ENCODE data around the gene SFTPD. TPM values are rescaled to one million over a fixed set of nuclear protein-coding genes. Genes with fewer than 3 reads are reported as not detected.

The SFTPD gene
- total and polyA plus RNA-seq, 10 donors = 0.15 to 0.33 (median 0.19) TPM; not detected in 7

DNA sequence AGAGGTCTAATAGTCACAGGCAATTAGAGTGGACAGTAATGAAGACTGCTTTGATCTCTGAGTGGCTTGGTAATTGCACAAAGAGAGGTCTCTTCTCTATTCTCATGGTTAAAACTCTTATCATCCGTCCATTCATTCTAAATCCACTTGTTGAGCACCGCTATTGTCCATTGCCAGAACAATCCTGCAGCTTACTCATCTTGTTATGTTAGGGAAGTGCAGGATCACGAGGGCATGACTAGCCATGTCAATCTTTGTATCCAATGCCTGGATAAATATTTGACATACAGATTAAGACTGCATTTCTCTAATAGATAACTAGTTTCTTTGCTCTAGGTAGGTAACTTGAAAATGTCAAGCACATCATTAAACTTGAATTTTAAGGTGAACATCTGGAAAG, 14.9 kb downstream of the SFTPD start:
- no peak for DNase-seq
- intact Hi-C loops (cut with DNase I; ENCODE audit: low total_unique reads) = no loop called here
- WGBS, 5 donors = 88 to 96% (median 89%) methylated on average over 3 of the region's 3 CpGs
- no peak for TF ChIP-seq POLR2AphosphoS5 (IDR thresholded peaks at IDR 0.05)
- TF ChIP-seq, protein P1, sequence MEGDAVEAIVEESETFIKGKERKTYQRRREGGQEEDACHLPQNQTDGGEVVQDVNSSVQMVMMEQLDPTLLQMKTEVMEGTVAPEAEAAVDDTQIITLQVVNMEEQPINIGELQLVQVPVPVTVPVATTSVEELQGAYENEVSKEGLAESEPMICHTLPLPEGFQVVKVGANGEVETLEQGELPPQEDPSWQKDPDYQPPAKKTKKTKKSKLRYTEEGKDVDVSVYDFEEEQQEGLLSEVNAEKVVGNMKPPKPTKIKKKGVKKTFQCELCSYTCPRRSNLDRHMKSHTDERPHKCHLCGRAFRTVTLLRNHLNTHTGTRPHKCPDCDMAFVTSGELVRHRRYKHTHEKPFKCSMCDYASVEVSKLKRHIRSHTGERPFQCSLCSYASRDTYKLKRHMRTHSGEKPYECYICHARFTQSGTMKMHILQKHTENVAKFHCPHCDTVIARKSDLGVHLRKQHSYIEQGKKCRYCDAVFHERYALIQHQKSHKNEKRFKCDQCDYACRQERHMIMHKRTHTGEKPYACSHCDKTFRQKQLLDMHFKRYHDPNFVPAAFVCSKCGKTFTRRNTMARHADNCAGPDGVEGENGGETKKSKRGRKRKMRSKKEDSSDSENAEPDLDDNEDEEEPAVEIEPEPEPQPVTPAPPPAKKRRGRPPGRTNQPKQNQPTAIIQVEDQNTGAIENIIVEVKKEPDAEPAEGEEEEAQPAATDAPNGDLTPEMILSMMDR (IDR thresholded peaks at IDR 0.05 in 8 of 11, conservative IDR thresholded peaks at IDR 0.05 in 3 of 11) = no peak
- TF ChIP-seq POLR2A (IDR thresholded peaks at IDR 0.05) = no peak
- H3K36me3 ChIP-seq = peaks cover 0 to 5% (median 0%) of the 10 kb centered on the region in 6 donors
- peaks cover 5 to 38% (median 23%) of the 10 kb centered on the region in 6 donors for H3K4me1 ChIP-seq
- no peak overlapping the region for H3K27ac ChIP-seq
- H3K4me3 ChIP-seq = no peak overlapping the region
- H3K27me3 ChIP-seq (replicated peaks in 1 of 7) = peaks cover 0 to 22% (median 4%) of the 10 kb centered on the region in 7 donors
- H3K9me3 ChIP-seq = no peaks in the 10 kb centered on the region

DNA sequence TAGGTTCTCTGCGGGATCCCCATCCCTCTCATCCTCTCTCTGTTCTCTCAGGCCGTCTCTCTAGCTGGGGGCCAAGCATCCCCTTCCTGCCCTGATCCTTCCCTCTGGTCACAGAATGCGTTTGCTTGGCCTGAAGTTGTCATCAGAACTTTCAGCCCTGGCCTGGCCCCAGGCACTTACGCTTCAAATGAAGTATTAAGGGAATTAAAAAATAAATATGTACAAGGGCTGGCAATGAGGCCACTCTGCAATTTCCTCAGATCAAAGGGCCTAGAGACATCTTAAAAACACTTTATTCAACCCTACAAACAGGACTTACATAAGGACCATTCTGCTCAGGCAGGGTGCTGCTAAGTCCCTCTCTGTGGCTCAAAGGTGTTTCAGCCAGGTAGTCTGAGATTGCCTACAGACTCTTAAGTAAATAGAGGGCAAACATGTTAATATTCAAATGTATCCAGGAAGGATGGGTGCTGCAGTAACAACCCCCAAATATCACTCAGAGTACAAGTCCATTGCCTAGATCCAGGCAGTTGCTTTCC, 16.0 kb downstream of the SFTPD start:
- peak; percentile 42 for DNase-seq
- WGBS, 5 donors = 81 to 87% (median 83%) methylated on average over 4 of the region's 4 CpGs
- Histone ChIP-seq H3K36me3 (peaks cover 0 to 4% (median 0%) of the 10 kb centered on the region in 6 donors), H3K27ac (no peak overlapping the region), H3K4me1 (peaks cover 5 to 28% (median 12%) of the 10 kb centered on the region in 6 donors), H3K9me3 (no peaks in the 10 kb centered on the region), H3K4me3 (no peak overlapping the region), H3K27me3 (replicated peaks in 1 of 7) (peaks cover 0 to 22% (median 4%) of the 10 kb centered on the region in 7 donors)
- TF ChIP-seq POLR2AphosphoS5 (IDR thresholded peaks at IDR 0.05) = no peak
- TF ChIP-seq, protein P1 (IDR thresholded peaks at IDR 0.05 in 8 of 11, conservative IDR thresholded peaks at IDR 0.05 in 3 of 11) = no peak
- no peak for TF ChIP-seq POLR2A (IDR thresholded peaks at IDR 0.05)
- intact Hi-C loops (cut with DNase I; ENCODE audit: low total_unique reads) = no loop called here

DNA sequence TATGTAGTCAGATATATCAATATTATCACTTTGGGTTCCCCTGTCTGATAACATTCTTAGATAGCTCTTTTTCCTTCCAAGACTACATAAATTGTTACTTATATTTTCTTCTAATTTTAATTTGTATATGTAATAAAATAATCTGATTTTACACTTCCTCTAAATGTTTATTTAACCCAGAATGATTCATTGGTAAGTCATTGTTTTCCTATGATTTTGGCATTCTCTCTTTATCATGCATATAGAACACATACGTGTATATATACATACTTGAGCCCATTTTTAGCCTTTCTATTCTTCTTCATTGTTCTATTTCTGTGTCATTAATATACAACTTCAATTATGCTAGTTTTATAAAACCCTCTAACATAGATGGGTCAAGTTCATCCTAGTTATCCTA, 16.6 kb downstream of the SFTPD start:
- TF ChIP-seq, protein P1 (IDR thresholded peaks at IDR 0.05 in 8 of 11, conservative IDR thresholded peaks at IDR 0.05 in 3 of 11) = no peak
- no peak for TF ChIP-seq POLR2A (IDR thresholded peaks at IDR 0.05)
- no peak for TF ChIP-seq POLR2AphosphoS5 (IDR thresholded peaks at IDR 0.05)
- H3K27ac ChIP-seq = no peak overlapping the region
- intact Hi-C loops (cut with DNase I; ENCODE audit: low total_unique reads) = no loop called here
- DNase-seq = no peak
- no peaks in the 10 kb centered on the region for H3K36me3 ChIP-seq
- H3K9me3 ChIP-seq = no peaks in the 10 kb centered on the region
- WGBS, 5 donors = 79 to 93% (median 89%) methylated on average over 1 of the region's 1 CpG
- H3K4me1 ChIP-seq = peaks cover 5 to 22% (median 8%) of the 10 kb centered on the region in 6 donors
- peaks cover 0 to 22% (median 4%) of the 10 kb centered on the region in 7 donors for H3K27me3 ChIP-seq (replicated peaks in 1 of 7)
- no peak overlapping the region for H3K4me3 ChIP-seq

DNA sequence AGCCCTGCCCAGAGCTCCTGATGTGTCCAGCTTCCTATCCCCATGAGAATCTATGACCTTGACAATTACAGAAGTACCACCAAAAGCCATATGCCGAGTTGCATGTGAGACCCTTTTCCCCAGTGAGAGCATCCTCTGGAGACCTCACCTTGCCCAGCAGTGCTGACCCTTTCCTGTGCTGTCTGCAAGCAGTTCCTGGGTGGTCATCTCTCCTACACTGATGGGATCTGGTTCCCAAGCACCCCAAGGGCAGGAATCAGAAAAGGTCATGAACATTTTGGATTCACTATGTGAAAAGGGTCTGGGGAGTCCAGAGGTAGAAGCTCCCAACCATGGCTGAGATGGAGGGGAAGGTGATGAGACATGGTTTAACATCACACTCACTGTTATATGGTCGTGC, 18.2 kb downstream of the SFTPD start:
- Histone ChIP-seq H3K27ac (no peak overlapping the region), H3K9me3 (peaks cover 0 to 7% (median 2%) of the 10 kb centered on the region in 8 donors), H3K36me3 (no peaks in the 10 kb centered on the region), H3K4me3 (no peak overlapping the region), H3K4me1 (peaks cover 5 to 15% (median 8%) of the 10 kb centered on the region in 6 donors), H3K27me3 (replicated peaks in 1 of 7) (peaks cover 0 to 22% (median 4%) of the 10 kb centered on the region in 7 donors)
- intact Hi-C loops (cut with DNase I; ENCODE audit: low total_unique reads) = no loop called here
- whole genome bisulfite sequencing, 5 donors = 27 to 67% (median 49%) methylated on average over 2 of the region's 2 CpGs
- DNase-seq = no peak
- TF ChIP-seq, protein P1 (IDR thresholded peaks at IDR 0.05 in 8 of 11, conservative IDR thresholded peaks at IDR 0.05 in 3 of 11) = no peak
- TF ChIP-seq POLR2AphosphoS5 (IDR thresholded peaks at IDR 0.05) = no peak
- no peak for TF ChIP-seq POLR2A (IDR thresholded peaks at IDR 0.05)

All from spleen (tissue), 11 donors.